Stimulated activated naive CD4-positive, alpha-beta T cell (primary cell): ENCODE data around the gene CD300LD.

ENCODE experiments used
- DNase-seq, 6 experiments: peaks; one replicate each; lab custom pipeline; 2025; lab: John Stamatoyannopoulos, UW

CD300LD gene

DNA sequence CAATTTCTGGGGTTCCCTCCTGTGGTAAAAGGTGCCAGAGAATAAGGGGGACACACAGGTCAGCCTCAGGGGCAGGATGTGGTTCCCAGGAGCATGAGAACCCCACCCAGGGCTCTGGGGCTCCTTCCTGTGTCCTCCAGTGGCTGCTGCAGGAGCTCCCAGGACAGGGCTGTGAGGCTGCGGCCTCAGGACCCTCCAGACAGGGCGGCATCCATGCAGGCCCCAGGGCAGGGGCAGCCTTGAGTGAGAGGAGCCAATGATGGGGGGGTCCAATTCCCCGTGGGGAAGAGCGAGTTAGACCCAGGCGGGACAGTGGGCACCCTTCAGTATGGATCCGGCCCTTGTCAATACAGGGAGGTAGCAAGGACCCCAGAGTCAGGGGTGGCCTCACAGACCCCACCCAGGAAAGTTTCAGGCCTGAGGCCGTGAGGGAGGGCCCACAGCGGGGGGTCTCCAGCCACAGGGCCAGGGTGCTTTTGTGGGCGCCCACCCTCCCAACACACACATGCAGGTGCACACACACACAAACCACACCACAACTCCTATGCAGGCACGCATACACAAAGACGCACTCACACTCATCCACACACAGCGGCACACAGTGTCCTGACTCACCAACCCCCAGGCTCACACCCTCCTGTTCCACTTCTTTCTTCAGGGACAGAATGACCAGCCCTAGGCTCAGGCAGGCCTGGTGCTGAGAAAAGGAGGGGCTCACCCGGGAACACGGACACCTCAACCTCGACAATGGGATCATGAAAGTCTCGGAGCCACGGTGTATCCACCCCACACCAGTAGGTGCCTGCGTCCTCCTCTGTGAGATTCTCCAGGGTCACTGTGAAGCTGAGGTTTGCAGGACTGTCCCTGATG is 48.0 kb downstream of the CD300LD start:
- no peak for DNase-seq

DNA sequence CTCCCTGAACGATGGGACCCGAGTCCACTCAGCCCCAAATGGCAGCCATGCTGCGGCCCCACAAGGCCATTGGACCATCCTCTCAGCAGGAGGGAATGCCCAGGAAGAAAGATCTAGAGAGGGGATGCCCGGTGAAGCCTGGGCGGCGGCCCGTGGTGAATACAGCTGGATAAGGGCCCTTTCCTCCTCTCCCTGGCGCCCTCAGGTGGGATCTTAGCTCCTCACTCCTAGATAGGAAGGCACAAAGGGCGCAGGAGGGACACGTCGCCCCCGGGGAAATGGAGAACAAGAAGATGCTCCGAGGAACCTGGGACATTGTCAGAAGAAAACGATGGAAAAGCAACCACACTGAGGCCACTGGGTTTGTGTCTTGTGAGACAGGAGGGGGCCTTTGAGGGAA is 48.7 kb downstream of the CD300LD start:
- no peak for DNase-seq

DNA sequence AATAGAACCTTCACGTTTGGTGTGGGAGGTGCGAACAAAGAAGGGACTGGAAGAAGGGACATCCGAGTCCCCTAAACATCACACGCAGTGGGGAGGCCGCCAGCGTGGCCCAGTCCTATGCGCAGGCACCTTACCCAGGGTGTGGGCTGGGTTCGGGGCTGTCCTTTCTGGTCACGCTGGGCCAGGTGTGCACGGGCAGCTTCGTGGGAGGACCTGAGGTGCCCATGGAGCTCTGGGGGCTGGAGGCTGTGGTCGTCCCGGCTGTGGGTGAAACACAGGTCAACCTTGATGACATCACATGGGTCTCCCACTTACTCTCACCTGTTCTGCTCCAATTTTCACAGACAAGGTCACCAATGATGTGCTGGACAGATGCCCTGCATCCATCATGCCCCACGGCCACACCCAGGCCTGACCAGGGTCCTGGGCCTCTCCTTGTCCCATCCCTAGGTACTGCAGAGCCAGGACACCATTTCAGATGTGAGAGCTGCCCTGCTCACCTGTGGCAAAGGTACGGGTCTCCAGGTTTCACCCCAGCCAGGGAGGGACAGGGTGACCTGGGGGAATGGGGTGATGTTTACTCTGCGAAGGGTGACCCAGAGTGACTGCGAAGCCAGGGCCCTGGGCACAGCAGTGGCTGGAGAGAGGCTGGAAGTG is 49.2 kb downstream of the CD300LD start:
- no peak for DNase-seq

DNA sequence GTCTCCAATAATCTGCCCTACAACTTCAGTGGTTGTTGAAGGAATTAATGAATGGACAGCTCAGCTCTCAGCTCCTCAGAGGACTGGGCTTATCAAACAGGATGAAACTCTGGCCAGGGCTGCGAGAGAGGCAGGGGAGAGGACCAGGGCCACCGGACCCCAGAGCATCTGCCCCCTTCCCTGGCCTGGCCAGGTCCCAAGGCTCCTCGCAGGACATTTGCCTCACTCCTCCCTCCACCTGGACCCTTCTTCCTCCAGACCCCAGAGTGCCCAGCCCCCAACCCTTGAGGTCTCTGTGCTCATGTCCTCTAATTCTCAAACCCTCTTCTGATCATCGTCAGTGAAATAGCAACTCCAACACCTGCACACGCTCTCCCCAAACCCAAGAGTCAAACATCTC is 49.9 kb downstream of the CD300LD start:
- no peak for DNase-seq

DNA sequence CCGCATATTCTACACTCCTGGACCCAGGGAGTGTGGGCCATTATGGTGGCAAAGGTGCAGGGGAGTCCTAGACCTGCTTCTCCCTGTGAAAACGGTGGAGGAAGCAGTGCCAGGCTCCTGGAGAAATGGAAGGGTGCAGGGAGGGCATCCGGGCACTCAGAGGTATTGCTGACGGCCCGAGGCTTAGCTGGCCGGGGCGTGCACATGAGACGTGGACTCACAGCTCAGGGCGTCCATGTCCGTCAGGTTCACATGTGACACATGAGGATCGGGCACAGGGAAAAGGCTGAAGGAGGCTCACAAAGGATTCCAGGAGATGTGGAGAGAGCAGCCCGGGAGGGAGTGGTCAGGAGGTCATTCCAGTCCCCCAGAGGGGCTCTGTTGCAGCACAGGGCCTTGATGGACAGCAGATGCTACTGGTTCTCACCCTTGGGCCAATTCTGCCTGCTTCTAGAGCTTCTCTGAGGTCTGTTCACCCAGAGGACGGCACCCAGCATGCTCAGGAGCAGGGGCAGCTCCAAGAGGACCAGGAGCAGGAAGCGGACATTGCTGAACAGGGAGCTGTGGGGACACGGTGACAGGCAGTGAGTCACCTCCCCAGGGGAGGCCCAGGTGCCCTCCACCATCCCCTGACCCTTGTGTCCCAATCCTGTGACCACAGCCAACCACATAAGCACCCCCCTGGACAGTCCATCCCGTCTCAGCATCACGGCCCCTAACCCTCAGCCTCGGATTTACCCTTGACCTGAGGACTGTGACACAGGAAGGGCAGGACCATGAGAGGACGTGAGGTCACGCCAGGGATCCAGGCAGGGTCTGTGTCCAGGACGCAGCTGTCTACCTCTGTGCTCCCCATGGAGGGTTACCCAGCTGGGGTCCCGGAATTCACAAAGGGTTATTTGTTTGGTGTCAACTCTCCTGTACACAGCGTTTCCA is 50.6 kb downstream of the CD300LD start:
- no peak for DNase-seq

DNA sequence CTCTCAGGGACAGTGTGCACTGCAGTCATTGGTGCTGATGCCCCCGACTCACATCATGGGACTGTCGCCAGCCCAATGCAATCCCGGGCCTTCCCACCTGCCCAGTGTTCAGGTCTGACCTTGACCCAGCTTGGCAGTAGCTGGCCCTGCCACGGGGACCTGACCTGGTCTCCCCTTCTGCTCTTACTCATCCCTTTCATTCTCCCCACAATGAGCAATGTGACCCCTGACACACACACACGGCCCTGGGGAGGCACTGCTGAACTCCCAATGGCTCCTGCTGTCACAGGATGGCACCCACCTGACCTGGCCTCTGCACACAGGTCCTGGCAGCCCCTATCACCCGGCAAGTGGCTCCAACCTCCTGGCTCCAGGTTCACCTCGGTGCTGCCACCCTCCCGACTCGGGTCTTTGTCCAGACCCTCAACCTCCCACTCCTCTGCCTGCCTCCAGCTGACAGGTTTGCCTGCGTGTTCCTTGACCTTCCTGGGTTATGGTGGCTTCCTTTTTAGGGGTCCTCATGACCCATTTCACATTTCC is 52.7 kb downstream of the CD300LD start:
- DNase-seq: no peak

DNA sequence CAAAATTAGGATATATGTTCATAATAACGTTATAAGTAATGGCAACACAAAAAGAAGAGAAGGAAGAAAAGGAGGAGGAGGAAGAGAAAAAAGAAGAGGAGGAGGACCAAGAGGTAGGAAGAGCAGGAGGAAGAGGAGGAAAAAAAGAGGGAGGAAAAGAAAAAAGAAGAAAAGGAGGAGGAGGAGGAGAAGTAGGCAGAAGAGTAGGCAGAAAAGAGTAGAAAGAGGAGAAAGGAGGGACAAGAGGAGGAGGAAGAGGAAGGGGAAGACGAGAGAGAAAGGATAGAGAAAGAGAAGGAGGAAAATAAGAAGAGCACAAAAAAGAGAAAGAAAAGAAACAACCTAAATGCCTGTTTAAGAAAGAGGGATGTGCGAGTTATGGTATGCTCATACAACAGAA is 55.2 kb downstream of the CD300LD start:
- no peak for DNase-seq

DNA sequence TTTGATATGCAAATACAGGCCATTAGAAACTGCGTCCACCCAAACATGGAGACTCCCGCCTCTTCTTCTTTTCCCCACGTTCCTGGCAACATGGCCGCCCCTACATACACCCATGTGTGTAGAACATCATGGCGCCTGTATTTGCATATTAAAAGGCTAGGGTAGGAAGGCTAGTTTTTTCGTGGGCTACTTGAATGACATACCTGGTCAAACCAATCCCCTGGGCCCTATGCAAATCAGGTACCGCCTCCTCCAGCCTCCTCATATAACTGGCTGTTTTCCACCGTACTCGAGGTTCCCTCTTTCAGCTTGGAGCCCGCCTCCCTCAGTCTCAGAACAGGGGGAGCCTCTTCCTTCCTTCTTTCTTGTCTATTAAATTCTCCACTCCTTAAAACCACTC is 60.0 kb downstream of the CD300LD start:
- no peak for DNase-seq

DNA sequence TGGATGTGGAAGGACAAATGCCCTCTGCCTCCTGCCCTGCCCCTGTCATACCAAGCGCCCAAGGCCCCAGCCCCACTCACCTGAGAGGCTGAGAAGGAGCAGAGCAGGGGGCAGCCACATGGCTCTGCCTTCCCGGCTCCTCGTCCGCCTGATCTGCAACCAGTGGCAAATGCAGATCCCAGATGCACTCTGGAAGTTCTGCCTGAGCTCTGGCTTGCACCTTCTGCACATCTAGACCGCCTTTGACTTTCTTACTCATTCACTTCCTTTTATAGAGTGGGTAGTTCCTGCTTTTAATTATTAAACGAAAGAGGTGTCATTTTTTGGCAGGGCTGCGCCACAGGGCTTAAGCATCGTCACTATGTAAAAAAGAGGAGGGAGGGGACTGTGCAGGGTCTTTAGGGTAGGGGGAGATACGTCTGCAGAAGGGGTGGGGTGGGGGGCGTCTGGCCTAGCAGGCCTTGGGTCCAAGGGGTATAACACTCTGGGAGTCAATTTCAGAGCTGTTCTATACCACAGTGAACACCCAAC is 60.8 kb downstream of the CD300LD start, which contains the start of gene CD300LB:
Gene CD300LB, minus strand, starts transcription at position 245 of the 531 bp plus-strand sequence. Its CDS starts 125 bp downstream, at position 120.
- no peak for DNase-seq

DNA sequence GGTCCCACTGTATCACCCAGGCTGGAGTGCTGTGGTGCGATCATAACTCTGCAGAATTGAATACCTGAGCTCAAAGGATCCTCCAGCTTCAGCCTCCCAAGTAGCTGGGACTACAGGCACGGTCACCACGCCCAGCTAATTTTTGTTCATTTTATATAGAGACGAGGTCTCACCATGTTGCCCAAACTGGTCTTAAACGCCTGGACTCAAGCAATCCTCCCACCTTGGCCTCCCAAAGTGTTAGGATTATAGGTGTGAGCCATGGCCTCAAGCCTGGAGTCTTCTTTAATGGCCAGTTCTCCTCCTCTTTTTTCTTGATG is 61.3 kb downstream of the CD300LD start:
- DNase-seq: no peak
